K562 (cell line): ENCODE data around the gene TUBG2. TPM values are rescaled to one million over a fixed set of nuclear protein-coding genes. Genes with fewer than 3 reads are reported as not detected.
A peak's percentile ranks its signal among the peaks of the same experiment; 100 is the strongest.

Source experiments
- ATAC-seq: fragments of 200-7000 bp; cut with Tn5 transposase; 3 replicates; pipeline ENCODE4 v1.9.1; 2020; ENCODE audit warnings: moderate library complexity
- BruUV-seq: library from RNA; stranded (reverse); fragments of 400-500 nt; replicated peaks from 2 replicates; lab custom pipeline; 2021; lab: Mats Ljungman, UMichigan
- CTCF ChIA-PET: fragments of 300-600 bp; formaldehyde crosslinking; extraction: SDS; loops from one replicate; lab custom pipeline; 2021; ENCODE audit warnings: low intra/inter-chr PET ratio; lab: Yijun Ruan, JAX
- POLR2A ChIA-PET: fragments of 300-600, 350-650 bp; sonication (Branson Sonifier 250); formaldehyde crosslinking; extraction: SDS; loops from one replicate; lab custom pipeline; 2021; ENCODE audit warnings: antibody characterized with exemption, inconsistent platforms; lab: Yijun Ruan, JAX
- DNase-seq, 4 experiments: peaks; one replicate each; pipeline versions ENCODE4 v3.0.0 to v3.0.0-alpha.2; 2011 to 2018; ENCODE audit warnings: low spot score in 3 of 4, mixed read lengths in 3 of 4; ENCODE audit errors: extremely low read depth in 1 of 4
- FAIRE-seq: peaks from 2 replicates; lab custom pipeline; 2011; peaks lifted over from hg19 to GRCh38; lab: Jason Lieb, UNC
- H2AFZ ChIP-seq: 2 replicates; pipeline ENCODE4 v1.6.0; 2011; ENCODE audit warnings: low read depth, low read length, control low read depth, inconsistent platforms
- H3K27ac ChIP-seq: fragments of 200-600 bp; 3 replicates; pipeline ENCODE4 v1.8.0; 2011; ENCODE audit warnings: low read depth, mild to moderate bottlenecking, control low read depth, inconsistent platforms, low read length, moderate library complexity, mixed read lengths; ENCODE audit errors: extremely low read depth
- H3K27me3 ChIP-seq, 2 experiments: fragments of 300-600 bp in 1 of 2; 2 replicates in 1 of 2; 3 replicates in 1 of 2; pipeline versions ENCODE4 v1.6.0 to v1.8.0; 2011; ENCODE audit warnings: inconsistent platforms in 2 of 2, low read length in 2 of 2, mild to moderate bottlenecking in 1 of 2, mixed read lengths in 1 of 2, moderate library complexity in 1 of 2; ENCODE audit not compliant: control insufficient read depth in 2 of 2, insufficient read depth in 2 of 2
- H3K36me3 ChIP-seq: fragments of 300-600 bp; 3 replicates; pipeline ENCODE4 v1.8.0; 2011; ENCODE audit warnings: mild to moderate bottlenecking, low read length, inconsistent platforms; ENCODE audit not compliant: control insufficient read depth, insufficient read depth
- H3K4me1 ChIP-seq, 2 experiments: fragments of 200-600 bp in 1 of 2; replicated peaks in 1 of 2; 2 replicates in 1 of 2; 3 replicates in 1 of 2; pipeline versions ENCODE4 v1.5.1 to v1.8.0; 2011; ENCODE audit warnings: inconsistent platforms in 2 of 2, low read length in 2 of 2, mild to moderate bottlenecking in 1 of 2, mixed read lengths in 1 of 2, moderate library complexity in 1 of 2; ENCODE audit not compliant: control insufficient read depth in 2 of 2, insufficient read depth in 2 of 2
- H3K4me2 ChIP-seq: 2 replicates; pipeline ENCODE4 v1.6.1; 2011; ENCODE audit warnings: low read length, control low read depth, inconsistent platforms, mixed read lengths; ENCODE audit not compliant: insufficient read depth
- H3K4me3 ChIP-seq: fragments of 200-600 bp; sonication (generic), shearing (Covaris generic); 2 replicates; pipeline ENCODE4 v1.5.1; 2016; ENCODE audit warnings: control low read depth, inconsistent platforms
- H3K79me2 ChIP-seq: fragments of 200-600 bp; 3 replicates; pipeline ENCODE4 v1.8.0; 2011; ENCODE audit warnings: low read length, inconsistent platforms; ENCODE audit not compliant: control insufficient read depth, insufficient read depth
- H3K9ac ChIP-seq, 2 experiments: 2 replicates each; pipeline versions ENCODE4 v1.6.0 to v1.6.1; 2011; ENCODE audit warnings: low read depth in 2 of 2, low read length in 2 of 2, control low read depth in 1 of 2, inconsistent platforms in 1 of 2, mild to moderate bottlenecking in 1 of 2, mixed read lengths in 1 of 2; ENCODE audit not compliant: insufficient read depth in 1 of 2
- H3K9me1 ChIP-seq: one replicate; pipeline ENCODE4 v1.6.0; 2011; ENCODE audit warnings: inconsistent platforms, mild to moderate bottlenecking, low read length, moderate library complexity; ENCODE audit not compliant: control insufficient read depth, insufficient read depth
- H3K9me3 ChIP-seq: replicated peaks from 2 replicates; pipeline ENCODE4 v1.5.1; 2011; ENCODE audit warnings: low read depth, low read length, inconsistent platforms; ENCODE audit not compliant: control insufficient read depth, insufficient read depth
- H4K20me1 ChIP-seq: replicated peaks from 2 replicates; pipeline ENCODE4 v1.6.1; 2011; ENCODE audit warnings: low read length, inconsistent platforms, mixed read lengths; ENCODE audit not compliant: control insufficient read depth, insufficient read depth
- L3MBTL2 ChIP-seq: fragments of 450-650 bp; IDR thresholded peaks from 2 replicates; pipeline ENCODE4 v1.6.1; 2016; ENCODE audit warnings: mild to moderate bottlenecking, moderate library complexity
- LCOR ChIP-seq: sonication (generic); formaldehyde crosslinking; IDR thresholded peaks from 2 replicates; pipeline ENCODE4 v1.8.0; 2022; ENCODE audit warnings: mild to moderate bottlenecking, missing genetic modification reagents
- LEF1 ChIP-seq: fragments of 450-650 bp; IDR thresholded peaks from 2 replicates; pipeline ENCODE4 v1.6.1; 2016; ENCODE audit warnings: mild to moderate bottlenecking
- PHF21A ChIP-seq: fragments of 450-650 bp; IDR thresholded peaks from 2 replicates; pipeline ENCODE4 v1.6.1; 2017; ENCODE audit warnings: low read depth, borderline replicate concordance
- PML ChIP-seq: IDR thresholded peaks from 2 replicates; pipeline ENCODE4 v1.6.1; 2012; ENCODE audit warnings: low read length, inconsistent platforms
- POLR2G ChIP-seq: fragments of 200-400 bp; formaldehyde crosslinking; IDR thresholded peaks from 2 replicates; pipeline ENCODE4 v1.6.1; 2017; ENCODE audit warnings: low read depth, mild to moderate bottlenecking, antibody characterized with exemption, low read length, moderate library complexity
- SNAPC5 ChIP-seq: fragments of 250-450 bp; sonication (Bioruptor Pico); IDR thresholded peaks from 2 replicates; pipeline ENCODE4 v1.8.0; 2021; ENCODE audit warnings: moderate library complexity, mild to moderate bottlenecking, inconsistent platforms
- SRSF3 ChIP-seq: fragments of 200-400 bp; formaldehyde crosslinking; IDR thresholded peaks from 2 replicates; pipeline ENCODE4 v1.6.1; 2016; ENCODE audit warnings: mild to moderate bottlenecking, low read length, moderate library complexity; ENCODE audit not compliant: insufficient read depth
- SRSF7 ChIP-seq: fragments of 200-400 bp; formaldehyde crosslinking; optimal IDR thresholded peaks from 2 replicates; pipeline ENCODE3; 2017; ENCODE audit warnings: mild to moderate bottlenecking, low read depth, low read length
- THRA ChIP-seq: fragments of 450-650 bp; IDR thresholded peaks from 2 replicates; pipeline ENCODE4 v1.6.1; 2017; ENCODE audit warnings: mild to moderate bottlenecking, moderate library complexity
- XRCC4 ChIP-seq: IDR thresholded peaks from one replicate; pipeline ENCODE4 v1.6.1; 2011; ENCODE audit not compliant: insufficient read depth, insufficient read length; ENCODE audit errors: extremely low read depth
- XRCC5 ChIP-seq: fragments of 200-400 bp; formaldehyde crosslinking; IDR thresholded peaks from 2 replicates; pipeline ENCODE4 v1.6.1; 2017; ENCODE audit warnings: low read depth, mild to moderate bottlenecking, low read length
- ZBTB34 ChIP-seq: fragments of 250-450 bp; sonication (Bioruptor Pico); IDR thresholded peaks from 2 replicates; pipeline ENCODE4 v1.8.0; 2021; ENCODE audit warnings: mild to moderate bottlenecking, moderate library complexity
- ZBTB8A ChIP-seq: fragments of 450-650 bp; IDR thresholded peaks from 2 replicates; pipeline ENCODE4 v1.6.1; 2018; ENCODE audit warnings: mild to moderate bottlenecking, moderate library complexity; ENCODE audit not compliant: partially characterized antibody
- ZFPM2 ChIP-seq: fragments of 250-450 bp; sonication (Bioruptor Pico); IDR thresholded peaks from 2 replicates; pipeline ENCODE4 v1.5.1; 2022; ENCODE audit warnings: mild to moderate bottlenecking
- ZNF224 ChIP-seq: sonication (generic); formaldehyde crosslinking; IDR thresholded peaks from 2 replicates; pipeline ENCODE4 v1.8.0; 2022; ENCODE audit warnings: mild to moderate bottlenecking, missing genetic modification reagents
- ZNF644 ChIP-seq: fragments of 200-800 bp; sonication (Bioruptor generic); IDR thresholded peaks from 2 replicates; pipeline ENCODE4 v1.6.1; 2016; ENCODE audit warnings: low read depth, missing genetic modification characterization, missing compliant biosample characterization
- WGBS: fragments of 100-300 bp; shearing (Covaris generic); methylation state at CpG from one replicate; pipeline ENCODE4 v1.1.6; 2016; ENCODE audit warnings: low coverage, mixed read lengths; ENCODE audit not compliant: insufficient coverage; ENCODE audit errors: missing lambda C conversion rate; 5-methylcytosine and 5-hydroxymethylcytosine counted together
- in situ Hi-C: fragments of 300-500 bp; cut with MboI; formaldehyde crosslinking; loops from 4 replicates; pipeline ENCODE4 v1.15.0; 2018; ENCODE audit warnings: inconsistent platforms, mixed read lengths
- intact Hi-C: fragments of 100-400 bp; cut with micrococcal nuclease; formaldehyde crosslinking; loops from 2 replicates; pipeline ENCODE4 v1.14.2; 2022
- polyA plus RNA-seq, 8 experiments: library from polyadenylated mRNA; depleted of rRNA in 4 of 8; stranded (reverse) in 5 of 8; unstranded in 3 of 8; fragments of >200 nt; fragmentation: Nextera tagmentation in 2 of 8; fragmentation: Illumina TruSeq in 1 of 8; extraction: Ambion mirVana in 2 of 8; extraction: Trizol in 1 of 8; gene quantifications; 2 replicates each; pipeline versions ENCODE4 v1.2.1 to v1.2.3, GENCODE V29; 2011 to 2014; ENCODE audit warnings: inconsistent platforms in 1 of 8, missing spikeins in 1 of 8
- total RNA-seq, 7 experiments: library from RNA; depleted of rRNA in 6 of 7; stranded (reverse); fragments of >200 nt in 6 of 7; fragmentation: Illumina TruSeq in 2 of 7; extraction: Trizol in 2 of 7; gene quantifications; 2 replicates each; pipeline versions ENCODE4 v1.2.1 to v1.2.3, GENCODE V29; 2011 to 2021; ENCODE audit warnings: low replicate concordance in 1 of 7

TUBG2 gene
- total and polyA plus RNA-seq, 9 of the 15 experiments (the other 6 are each of a cell fraction or from before 2014, with no cell fraction given), result 0.09 to 0.80 (median 0.24) TPM; not detected in 2

GRCh38 chr17:42675965-42676423, 16.9 kb downstream of the TUBG2 start:
- BruUV-seq, result TSS peak; percentile 52
- peak overlapping the region; percentile 61 for H3K4me3 ChIP-seq
- H2AFZ ChIP-seq, result peak overlapping the region; percentile 65
- H3K9me3 ChIP-seq, result no peaks in the 10 kb centered on the region
- H3K9ac ChIP-seq, result peak overlapping the region; percentile 76 to 94
- peaks cover 5% of the 10 kb centered on the region for H4K20me1 ChIP-seq
- intact Hi-C loops, result loop anchor here (1.0 to 5.0 kb wide), 2 partner anchors 69 to 98 kb away; partner anchors contain the start of genes RETREG3 and TUBG1
- in situ Hi-C loops, result no loop called here
- H3K4me2 ChIP-seq, result peak overlapping the region; percentile 85
- ATAC-seq (0 out of 3 replicates have a peak, but pooled peaks have one; percentile 1), FAIRE-seq (no peak), DNase-seq (peak; percentile 51 to 65 (median 58))
- peaks cover 32% of the 10 kb centered on the region; the same call in 1 of the 3 replicates for H3K36me3 ChIP-seq
- no peaks in the 10 kb centered on the region for H3K27me3 ChIP-seq
- ChIA-PET POLR2A (interaction anchor here (0.5 to 1.8 kb wide), 7 partner anchors 8 to 142 kb away, joined by 3 to 6 read pairs (median 4); partner anchors contain the start of gene TUBG2), CTCF (interaction anchor here (0.6 kb wide), 2 partner anchors 15 to 51 kb away, joined by 3 to 4 read pairs; no protein-coding TSS in a partner anchor)
- H3K79me2 ChIP-seq, result peaks cover 36% of the 10 kb centered on the region
- under 1% methylated on average over 20 of the region's 43 CpGs for WGBS
- H3K4me1 ChIP-seq, result peaks cover 36 to 76% of the 10 kb centered on the region in 2 experiments
- peak overlapping the region; percentile 80 for H3K27ac ChIP-seq
- H3K9me1 ChIP-seq, result no peaks in the 10 kb centered on the region
- no peak for TF ChIP-seq THRA
- no peak for TF ChIP-seq PHF21A
- TF ChIP-seq ZNF224, result 0 out of 2 replicates have a peak, but pooled peaks have one; percentile 66
- no peak for TF ChIP-seq LEF1
- peak; percentile 48; the same call in 1 of the 2 replicates for TF ChIP-seq L3MBTL2
- 0 out of 2 replicates have a peak, but pooled peaks have one; percentile 51 for TF ChIP-seq XRCC5
- TF ChIP-seq PML, result no peak
- peak; percentile 13 for TF ChIP-seq POLR2G
- TF ChIP-seq ZNF644 (tag), result no peak
- no peak for TF ChIP-seq ZFPM2 (CRISPR knock-in tag)
- TF ChIP-seq SRSF3, result 0 out of 2 replicates have a peak, but pooled peaks have one; percentile 13
- TF ChIP-seq SNAPC5 (CRISPR knock-in tag), result no peak
- no peak for TF ChIP-seq ZBTB8A
- TF ChIP-seq SRSF7, result no peak
- no peak for TF ChIP-seq ZBTB34
- TF ChIP-seq XRCC4, result no peak
- no peak for TF ChIP-seq LCOR (CRISPR knock-in tag)
